Testis (tissue), 2 donors: ENCODE measurements around the gene SUSD3.

Experiments
- CTCF ChIP-seq, 3 experiments: fragments of 450-650 bp in 2 of 3; fragments of 200-600 bp in 1 of 3; sonication (generic) in 1 of 3; IDR thresholded peaks; one replicate each; pipeline ENCODE4 v1.5.1; 2016 to 2019; ENCODE audit warnings: antibody characterized with exemption in 3 of 3, mild to moderate bottlenecking in 2 of 3, moderate library complexity in 1 of 3
- POLR2A ChIP-seq: fragments of 450-650 bp; IDR thresholded peaks from one replicate; pipeline ENCODE4 v1.6.1; 2017; ENCODE audit warnings: antibody characterized with exemption, mild to moderate bottlenecking, moderate library complexity

GRCh38 chr9:93024646-93024910 lies 33.9 kb upstream of the SUSD3 start:
- TF ChIP-seq CTCF (IDR thresholded peaks at IDR 0.05) (no peak), POLR2A (no peak)
